IMR-90 (cell line): Measurements from ENCODE around the gene CDC73. TPM values are rescaled to one million over a fixed set of nuclear protein-coding genes. Genes with fewer than 3 reads are reported as not detected.

Source experiments
- ATAC-seq: fragments of 200-7000 bp; cut with Tn5 transposase; 2 replicates; pipeline ENCODE4 v1.9.1; 2020; ENCODE audit warnings: low read depth, mild to moderate bottlenecking, moderate library complexity
- BruUV-seq: library from RNA; stranded (reverse); fragments of 400-500 nt; replicated peaks from 2 replicates; lab custom pipeline; 2021; lab: Mats Ljungman, UMichigan
- CTCF ChIA-PET: fragments of 300-600 bp; formaldehyde crosslinking; extraction: SDS; loops from one replicate; lab custom pipeline; 2021; ENCODE audit warnings: antibody characterized with exemption; lab: Yijun Ruan, JAX
- POLR2A ChIA-PET: fragments of 300-600 bp; sonication (Branson Sonifier 250); formaldehyde crosslinking; loops from one replicate; lab custom pipeline; 2022; ENCODE audit warnings: antibody characterized with exemption; ENCODE audit not compliant: unreplicated experiment; lab: Charles Lee
- DNase-seq: peaks from one replicate; pipeline ENCODE4 v3.0.0; 2013
- H2AFZ ChIP-seq: replicated peaks from 2 replicates; pipeline ENCODE3; 2013; ENCODE audit warnings: low read length, mild to moderate bottlenecking; ENCODE audit not compliant: poor library complexity
- H2AK5ac ChIP-seq: 2 replicates; pipeline ENCODE4 v1.6.1; 2013; ENCODE audit warnings: low read depth, low read length, inconsistent platforms
- H2AK9ac ChIP-seq: replicated peaks from 2 replicates; pipeline ENCODE3; 2013; ENCODE audit warnings: mild to moderate bottlenecking, low read depth, low read length, moderate library complexity; ENCODE audit not compliant: poor library complexity
- H2BK120ac ChIP-seq: 2 replicates; pipeline ENCODE4 v1.6.1; 2013; ENCODE audit warnings: low read depth, low read length, inconsistent platforms
- H2BK15ac ChIP-seq: 3 replicates; pipeline ENCODE4 v1.6.1; 2013; ENCODE audit warnings: low read depth, low read length, inconsistent platforms
- H2BK20ac ChIP-seq: 2 replicates; pipeline ENCODE4 v1.6.1; 2013; ENCODE audit warnings: low read depth, mild to moderate bottlenecking, inconsistent platforms, low read length, moderate library complexity
- H2BK5ac ChIP-seq: 2 replicates; pipeline ENCODE4 v1.6.1; 2013; ENCODE audit warnings: mild to moderate bottlenecking, low read depth, low read length, inconsistent platforms; ENCODE audit not compliant: poor library complexity, severe bottlenecking
- H3K14ac ChIP-seq: replicated peaks from 2 replicates; pipeline ENCODE4 v1.6.1; 2013; ENCODE audit warnings: low read depth, low read length, inconsistent platforms
- H3K18ac ChIP-seq: 2 replicates; pipeline ENCODE4 v1.6.1; 2013; ENCODE audit warnings: low read depth, low read length, control low read depth
- H3K23ac ChIP-seq: 2 replicates; pipeline ENCODE4 v1.6.1; 2013; ENCODE audit warnings: low read depth, low read length, inconsistent platforms
- H3K27ac ChIP-seq: 2 replicates; pipeline ENCODE4 v1.5.1; 2013; ENCODE audit warnings: mild to moderate bottlenecking, control low read depth, low read length; ENCODE audit not compliant: insufficient read depth
- H3K27me3 ChIP-seq: 2 replicates; pipeline ENCODE4 v1.6.1; 2013; ENCODE audit warnings: low read length; ENCODE audit not compliant: control insufficient read depth, insufficient read depth
- H3K36me3 ChIP-seq: 2 replicates; pipeline ENCODE4 v1.6.1; 2013; ENCODE audit warnings: low read length, mixed read lengths; ENCODE audit not compliant: control insufficient read depth, insufficient read depth
- H3K4ac ChIP-seq: 2 replicates; pipeline ENCODE4 v1.6.1; 2013; ENCODE audit warnings: low read depth, low read length, inconsistent platforms
- H3K4me1 ChIP-seq: 2 replicates; pipeline ENCODE4 v1.6.1; 2013; ENCODE audit warnings: low read length, mixed read lengths; ENCODE audit not compliant: control insufficient read depth, insufficient read depth
- H3K4me2 ChIP-seq: 2 replicates; pipeline ENCODE4 v1.6.1; 2013; ENCODE audit warnings: low read depth, mild to moderate bottlenecking, control low read depth, low read length, moderate library complexity
- H3K4me3 ChIP-seq: 2 replicates; pipeline ENCODE4 v1.5.1; 2013; ENCODE audit warnings: low read depth, mild to moderate bottlenecking, control low read depth, low read length, moderate library complexity; ENCODE audit not compliant: insufficient read depth
- H3K56ac ChIP-seq: 2 replicates; pipeline ENCODE4 v1.6.1; 2013; ENCODE audit warnings: low read length, inconsistent platforms; ENCODE audit not compliant: insufficient read depth; ENCODE audit errors: extremely low read depth
- H3K79me1 ChIP-seq, 2 experiments: 2 replicates each; pipeline ENCODE4 v1.6.1; 2013; ENCODE audit warnings: low read length in 2 of 2, inconsistent platforms in 1 of 2, low read depth in 1 of 2
- H3K9ac ChIP-seq: 2 replicates; pipeline ENCODE4 v1.6.1; 2013; ENCODE audit warnings: low read depth, low read length, control low read depth
- H3K9me1 ChIP-seq: 2 replicates; pipeline ENCODE4 v1.6.1; 2013; ENCODE audit warnings: low read length, inconsistent platforms; ENCODE audit not compliant: insufficient read depth
- H3K9me3 ChIP-seq: 2 replicates; pipeline ENCODE4 v1.6.1; 2013; ENCODE audit warnings: low read length; ENCODE audit not compliant: control insufficient read depth, insufficient read depth
- H4K20me1 ChIP-seq: 2 replicates; pipeline ENCODE4 v1.6.1; 2013; ENCODE audit warnings: low read length, inconsistent platforms; ENCODE audit not compliant: insufficient read depth
- H4K5ac ChIP-seq: 2 replicates; pipeline ENCODE4 v1.6.1; 2013; ENCODE audit warnings: mild to moderate bottlenecking, low read depth, low read length, control low read depth
- H4K8ac ChIP-seq, 2 experiments: 2 replicates each; pipeline ENCODE4 v1.6.1; 2013; ENCODE audit warnings: low read depth in 2 of 2, low read length in 2 of 2, control low read depth in 1 of 2, inconsistent platforms in 1 of 2
- H4K91ac ChIP-seq: 2 replicates; pipeline ENCODE4 v1.6.1; 2013; ENCODE audit warnings: low read depth, low read length, inconsistent platforms; ENCODE audit not compliant: insufficient read depth
- CEBPB ChIP-seq: IDR thresholded peaks from 2 replicates; pipeline ENCODE4 v1.6.1; 2012; ENCODE audit warnings: low read depth, low read length, improper control_type of control experiment
- CTCF ChIP-seq: conservative IDR thresholded peaks from 2 replicates; pipeline ENCODE4 v1.5.1; 2012; ENCODE audit warnings: mild to moderate bottlenecking, low read depth, low read length, improper control_type of control experiment
- FOS ChIP-seq: fragments of 150-350 bp; IDR thresholded peaks from 2 replicates; pipeline ENCODE4 v1.6.1; 2016; ENCODE audit warnings: low read depth, low read length
- MXI1 ChIP-seq: IDR thresholded peaks from 2 replicates; pipeline ENCODE4 v1.6.1; 2012; ENCODE audit warnings: low read depth, mild to moderate bottlenecking, low read length, moderate library complexity, borderline replicate concordance
- NFE2L2 ChIP-seq: fragments of 150-350 bp; IDR thresholded peaks from 2 replicates; pipeline ENCODE4 v1.6.1; 2016; ENCODE audit warnings: low read depth, mild to moderate bottlenecking, low read length
- RCOR1 ChIP-seq: IDR thresholded peaks from 2 replicates; pipeline ENCODE4 v1.6.1; 2012; ENCODE audit warnings: mild to moderate bottlenecking, low read length, improper control_type of control experiment; ENCODE audit not compliant: insufficient replicate concordance
- SMC3 ChIP-seq: fragments of 150-350 bp; IDR thresholded peaks from 2 replicates; pipeline ENCODE4 v1.6.1; 2016; ENCODE audit warnings: low read depth, mild to moderate bottlenecking, antibody characterized with exemption, low read length, moderate library complexity
- USF2 ChIP-seq: fragments of 150-350 bp; IDR thresholded peaks from 2 replicates; pipeline ENCODE4 v1.6.1; 2017; ENCODE audit warnings: mild to moderate bottlenecking, antibody characterized with exemption, low read length, low read depth
- WGBS, 2 experiments: methylation state at CpG; one replicate each; pipeline versions ENCODE4 v1.1.5 to v1.1.7; 2013; ENCODE audit warnings: missing lambda C conversion rate in 2 of 2; ENCODE audit not compliant: insufficient read length in 1 of 2; ENCODE audit errors: extremely low coverage in 2 of 2; 5-methylcytosine and 5-hydroxymethylcytosine counted together
- dilution Hi-C: fragments of 300-500 bp; cut with HindIII; formaldehyde crosslinking; loops from one replicate; pipeline ENCODE4 v1.14.3; 2018; ENCODE audit warnings: low sequenced_read_pairs; ENCODE audit not compliant: unreplicated experiment
- in situ Hi-C: fragments of 300-500 bp; cut with MboI; formaldehyde crosslinking; loops from 3 replicates; pipeline ENCODE4 v1.14.3; 2019; ENCODE audit warnings: low sequenced_read_pairs, inconsistent platforms, mixed read lengths
- intact Hi-C: fragments of 100-400 bp; cut with micrococcal nuclease; formaldehyde crosslinking; loops from 2 replicates; pipeline ENCODE4 v1.10.0; 2022
- polyA plus RNA-seq, 3 experiments: library from polyadenylated mRNA; depleted of rRNA; stranded (reverse); fragments of >200 nt; gene quantifications; 2 replicates each; pipeline ENCODE4 v1.2.3, GENCODE V29; 2012; ENCODE audit warnings: low replicate concordance in 1 of 3
- total RNA-seq: library from RNA; depleted of rRNA; stranded (reverse); fragments of >200 nt; gene quantifications from 2 replicates; pipeline ENCODE4 v1.2.3, GENCODE V29; 2012

CDC73 gene
- total and polyA plus RNA-seq, 2 of the 4 experiments (the other 2 are of a cell fraction) = 22.1 to 29.6 TPM

- intact Hi-C loops = loop anchor here (2.0 to 10.0 kb wide), 4 partner anchors 155 to 963 kb away; no protein-coding TSS in a partner anchor
- Histone ChIP-seq H3K36me3 (no peaks in the 10 kb centered on the region), H3K56ac (no peak overlapping the region), H2BK20ac (no peak overlapping the region), H2BK15ac (no peak overlapping the region), H3K9me1 (no peaks in the 10 kb centered on the region), H2AK5ac (no peak overlapping the region; the same call in 1 of the 2 replicates), H2AK9ac (no peak overlapping the region), H3K79me1 (peaks cover 6 to 37% of the 10 kb centered on the region in 2 experiments; a peak in 3 of 4 replicates), H4K8ac (no peak overlapping the region), H2BK5ac (no peak overlapping the region), H2BK120ac (no peak overlapping the region), H3K4me1 (peaks cover 6% of the 10 kb centered on the region; the same call in 1 of the 2 replicates), H3K23ac (no peak overlapping the region), H3K4me2 (peak overlapping the region; percentile 41; the same call in 1 of the 2 replicates), H3K27ac (no peak overlapping the region), H2AFZ (no peak overlapping the region), H4K5ac (no peak overlapping the region), H3K9ac (no peak overlapping the region), H4K91ac (no peak overlapping the region), H3K27me3 (no peaks in the 10 kb centered on the region), H4K20me1 (peaks cover 7% of the 10 kb centered on the region; the same call in 1 of the 2 replicates), H3K9me3 (no peaks in the 10 kb centered on the region), H3K4ac (no peak overlapping the region), H3K4me3 (no peak overlapping the region), H3K18ac (no peak overlapping the region), H3K14ac (no peak overlapping the region)
- TF ChIP-seq RCOR1 (no peak), CEBPB (no peak), FOS (no peak), NFE2L2 (no peak), CTCF (no peak), SMC3 (no peak), USF2 (no peak), MXI1 (no peak)
- no TSS peak for BruUV-seq
- in situ Hi-C loops = loop anchor here (25.0 kb wide), 2 partner anchors 380 to 1105 kb away; no protein-coding TSS in a partner anchor
- DNase-seq = peak; percentile 23
- ChIA-PET POLR2A (no interaction called here), CTCF (no interaction called here)
- dilution Hi-C loops = no loop called here
- 58 to 100% methylated on average over 1 to 2 of the region's 2 CpGs for WGBS, 2 experiments
- ATAC-seq = no peak
These were observed 60.2 kb downstream of the CDC73 start for GRCh38 chr1:193181985-193182384.
